HCT116 (cell line): Measurements from ENCODE around the gene CHAF1B. TPM values are rescaled to one million over a fixed set of nuclear protein-coding genes. Genes with fewer than 3 reads are reported as not detected.

Experiments
- ATAC-seq: fragments of 200-7000 bp; cut with Tn5 transposase; 2 replicates; pipeline ENCODE4 v1.9.1; 2020; ENCODE audit warnings: mild to moderate bottlenecking, moderate library complexity
- BruUV-seq: library from RNA; stranded (reverse); fragments of 400-500 nt; replicated peaks from 2 replicates; lab custom pipeline; 2021; lab: Mats Ljungman, UMichigan
- CTCF ChIA-PET: fragments of 300-600 bp; sonication (Branson Sonifier 250); formaldehyde crosslinking; loops from one replicate; lab custom pipeline; 2021; ENCODE audit warnings: antibody characterized with exemption; lab: Charles Lee
- POLR2A ChIA-PET: fragments of 300-600, 350-600 bp; sonication (Branson Sonifier 250); formaldehyde crosslinking; loops from one replicate; lab custom pipeline; 2021; ENCODE audit warnings: antibody characterized with exemption; lab: Charles Lee
- RAD21 ChIA-PET, 2 experiments: fragments of 300-600 bp; sonication (Branson Sonifier 250); formaldehyde crosslinking; loops; one replicate each; lab custom pipeline; 2023; ENCODE audit warnings: low total read pairs in 2 of 2; ENCODE audit not compliant: uncharacterized antibody in 2 of 2, unreplicated experiment in 2 of 2, low non-redundant PET in 1 of 2; lab: Charles Lee
- DNase-seq: peaks from one replicate; pipeline ENCODE4 v3.0.0-alpha.2; 2010; ENCODE audit warnings: low read depth, low spot score
- H2AFZ ChIP-seq: fragments of 200-600 bp; shearing (Covaris generic), sonication (generic); 2 replicates; pipeline ENCODE4 v1.6.1; 2017; ENCODE audit warnings: low read depth, mixed run types, mixed read lengths, antibody characterized with exemption, low read length; ENCODE audit not compliant: poor library complexity, severe bottlenecking
- H3K27ac ChIP-seq: 2 replicates; pipeline ENCODE4 v1.5.1; 2012; ENCODE audit warnings: low read depth, low read length
- H3K27me3 ChIP-seq: fragments of 200-600 bp; sonication (generic); 2 replicates; pipeline ENCODE4 v1.6.1; 2016; ENCODE audit warnings: mixed run types, low read length, mixed read lengths; ENCODE audit not compliant: insufficient read depth
- H3K36me3 ChIP-seq, 2 experiments: fragments of 200-500 bp in 1 of 2; fragments of 200-600 bp in 1 of 2; sonication (Bioruptor generic) in 1 of 2; sonication (generic) in 1 of 2; 2 replicates each; pipeline versions ENCODE4 v1.5.1 to v1.6.1; 2014 to 2016; ENCODE audit warnings: low read length in 2 of 2, inconsistent platforms in 1 of 2, mixed read lengths in 1 of 2, mixed run types in 1 of 2; ENCODE audit not compliant: insufficient read depth in 2 of 2, control insufficient read depth in 1 of 2
- H3K4me1 ChIP-seq, 2 experiments: fragments of 200-600 bp in 1 of 2; sonication (generic) in 1 of 2; 2 replicates each; pipeline versions ENCODE4 v1.5.1 to v1.6.1; 2012 to 2017; ENCODE audit warnings: low read length in 2 of 2, inconsistent platforms in 1 of 2, mild to moderate bottlenecking in 1 of 2, mixed read lengths in 1 of 2, mixed run types in 1 of 2, moderate library complexity in 1 of 2; ENCODE audit not compliant: insufficient read depth in 2 of 2, control insufficient read depth in 1 of 2
- H3K4me2 ChIP-seq: fragments of 200-600 bp; sonication (generic); 2 replicates; pipeline ENCODE4 v1.6.1; 2017; ENCODE audit warnings: mixed run types, low read length, mixed read lengths
- H3K4me3 ChIP-seq, 2 experiments: fragments of 200-600 bp in 1 of 2; sonication (generic) in 1 of 2; replicated peaks in 1 of 2; 2 replicates each; pipeline ENCODE4 v1.5.1; 2011 to 2016; ENCODE audit warnings: low read length in 2 of 2, control low read depth in 1 of 2, low read depth in 1 of 2, mild to moderate bottlenecking in 1 of 2, mixed read lengths in 1 of 2, mixed run types in 1 of 2
- H3K79me2 ChIP-seq: fragments of 200-600 bp; sonication (generic); 2 replicates; pipeline ENCODE4 v1.6.1; 2017; ENCODE audit warnings: mild to moderate bottlenecking, mixed run types, low read length, moderate library complexity, mixed read lengths; ENCODE audit not compliant: insufficient read depth
- H3K9ac ChIP-seq: fragments of 200-600 bp; sonication (generic); 2 replicates; pipeline ENCODE4 v1.6.1; 2016; ENCODE audit warnings: low read length, mixed read lengths
- H3K9me2 ChIP-seq: fragments of 200-600 bp; sonication (generic), shearing (Covaris generic); 2 replicates; pipeline ENCODE4 v1.6.1; 2017; ENCODE audit warnings: mixed run types, mild to moderate bottlenecking, moderate library complexity; ENCODE audit not compliant: insufficient read depth
- H3K9me3 ChIP-seq, 2 experiments: fragments of 200-500 bp in 1 of 2; fragments of 200-600 bp in 1 of 2; sonication (Bioruptor generic) in 1 of 2; sonication (generic) in 1 of 2; 2 replicates each; pipeline ENCODE4 v1.6.1; 2014 to 2017; ENCODE audit warnings: low read length in 2 of 2, mixed read lengths in 2 of 2, inconsistent platforms in 1 of 2, low read depth in 1 of 2, mild to moderate bottlenecking in 1 of 2, mixed run types in 1 of 2, moderate library complexity in 1 of 2; ENCODE audit not compliant: control insufficient read depth in 1 of 2, insufficient read depth in 1 of 2
- H4K20me1 ChIP-seq: fragments of 200-600 bp; sonication (generic), shearing (Covaris generic); 2 replicates; pipeline ENCODE4 v1.6.1; 2017; ENCODE audit warnings: mixed run types, mild to moderate bottlenecking, moderate library complexity; ENCODE audit not compliant: insufficient read depth
- CEBPB ChIP-seq: IDR thresholded peaks from 2 replicates; pipeline ENCODE4 v1.6.1; 2012; ENCODE audit warnings: low read depth
- EZH2 ChIP-seq: fragments of 200-600 bp; sonication (generic); IDR thresholded peaks from 2 replicates; pipeline ENCODE4 v1.6.1; 2017; ENCODE audit warnings: antibody characterized with exemption, mixed run types
- EZH2phosphoT487 ChIP-seq: fragments of 200-600 bp; IDR thresholded peaks from 2 replicates; pipeline ENCODE4 v1.6.1; 2018; ENCODE audit warnings: antibody characterized with exemption, borderline replicate concordance
- FOSL1 ChIP-seq: IDR thresholded peaks from 2 replicates; pipeline ENCODE4 v1.6.1; 2012; ENCODE audit warnings: low read depth
- POLR2AphosphoS5 ChIP-seq: IDR thresholded peaks from 2 replicates; pipeline ENCODE4 v1.6.1; 2011; ENCODE audit warnings: mild to moderate bottlenecking, low read depth, low read length, moderate library complexity
- SIN3A ChIP-seq: IDR thresholded peaks from 2 replicates; pipeline ENCODE4 v1.6.1; 2012; ENCODE audit warnings: low read depth
- SP1 ChIP-seq: IDR thresholded peaks from 2 replicates; pipeline ENCODE4 v1.6.1; 2012; ENCODE audit warnings: low read depth
- YY1 ChIP-seq: IDR thresholded peaks from 2 replicates; pipeline ENCODE4 v1.6.1; 2011; ENCODE audit warnings: low read length, low read depth, moderate library complexity, mild to moderate bottlenecking; ENCODE audit not compliant: insufficient replicate concordance; ENCODE audit errors: extremely low read depth
- ZFX ChIP-seq: fragments of 450-650 bp; IDR thresholded peaks from 2 replicates; pipeline ENCODE4 v1.6.1; 2017
- intact Hi-C: fragments of 100-400 bp; cut with micrococcal nuclease; formaldehyde crosslinking; loops from 2 replicates; pipeline ENCODE4 v1.10.0; 2022
- total RNA-seq: library from RNA; stranded (reverse); gene quantifications from one replicate; pipeline ENCODE4 v1.2.1, GENCODE V29; 2021; ENCODE audit not compliant: unreplicated experiment
- TF ChIP-seq, protein P1 (sequence below): IDR thresholded peaks from 2 replicates; pipeline ENCODE4 v1.6.1; 2012
- TF ChIP-seq, protein P2 (sequence below): IDR thresholded peaks from 2 replicates; pipeline ENCODE4 v1.6.1; 2012; ENCODE audit warnings: low read depth

The CHAF1B gene
- total RNA-seq, 1 experiment from 2014 or later, result 26.1 TPM

- CTCF ChIA-PET, result no interaction called here
- no peaks in the 10 kb centered on the region for H3K9me2 ChIP-seq
- H3K4me3 ChIP-seq, result no peak overlapping the region
- peaks cover 14 to 28% of the 10 kb centered on the region in 2 experiments for H3K36me3 ChIP-seq
- no peaks in the 10 kb centered on the region for H3K27me3 ChIP-seq
- no peak overlapping the region for H2AFZ ChIP-seq
- H3K27ac ChIP-seq, result no peak overlapping the region
- BruUV-seq, result no TSS peak
- H4K20me1 ChIP-seq, result no peaks in the 10 kb centered on the region; the same call in 1 of the 2 replicates
- no peaks in the 10 kb centered on the region for H3K9me3 ChIP-seq
- RAD21 ChIA-PET, result no interaction called here
- intact Hi-C loops, result no loop called here
- no peaks in the 10 kb centered on the region for H3K4me1 ChIP-seq
- no peak for ATAC-seq
- no peaks in the 10 kb centered on the region for H3K79me2 ChIP-seq
- TF ChIP-seq POLR2AphosphoS5 (no peak), EZH2phosphoT487 (no peak), FOSL1 (no peak), ZFX (no peak), YY1 (no peak), SIN3A (no peak), CEBPB (no peak), EZH2 (no peak)
- TF ChIP-seq, protein P1, sequence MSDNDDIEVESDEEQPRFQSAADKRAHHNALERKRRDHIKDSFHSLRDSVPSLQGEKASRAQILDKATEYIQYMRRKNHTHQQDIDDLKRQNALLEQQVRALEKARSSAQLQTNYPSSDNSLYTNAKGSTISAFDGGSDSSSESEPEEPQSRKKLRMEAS, result no peak
- TF ChIP-seq, all 23 proteins: peak for 0
- Histone ChIP-seq H3K4me2 (no peak overlapping the region), H3K9ac (no peak overlapping the region)
- DNase-seq, result no peak
- POLR2A ChIA-PET, result interaction anchor here (0.6 kb wide), 1 partner anchor 28 kb away, joined by 3 read pairs; no protein-coding TSS in a partner anchor
These were observed 17.1 kb downstream of the CHAF1B start for GRCh38 chr21:36402339-36402738.

DNA sequence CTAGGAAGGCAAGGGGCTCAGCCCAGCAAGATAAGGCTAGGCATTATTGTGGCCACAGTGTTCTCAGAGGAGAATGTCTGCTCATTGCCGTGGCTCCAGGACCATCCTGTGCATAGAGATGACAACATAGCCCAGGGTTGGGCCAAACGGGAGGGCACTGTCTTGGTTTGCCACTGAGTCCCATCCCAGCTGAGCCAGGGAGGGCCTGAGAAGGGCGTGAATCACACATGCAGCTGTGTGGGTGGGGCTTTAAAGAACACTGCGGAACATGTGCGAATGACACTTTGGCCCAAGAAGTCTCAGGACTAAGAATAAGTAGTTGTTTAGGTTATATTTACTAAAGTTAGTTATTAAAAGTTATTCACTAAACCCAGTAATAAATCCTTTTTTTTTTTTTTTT, 18.5 kb downstream of the CHAF1B start:
- no peaks in the 10 kb centered on the region for H3K27me3 ChIP-seq
- CTCF ChIA-PET, result no interaction called here

More for the DNA sequence above, 18.5 kb downstream of the CHAF1B start:
- RAD21 ChIA-PET, result no interaction called here
- BruUV-seq, result no TSS peak
- Histone ChIP-seq H3K4me1 (no peaks in the 10 kb centered on the region), H3K9me3 (no peaks in the 10 kb centered on the region), H3K9me2 (no peaks in the 10 kb centered on the region), H3K36me3 (peaks cover 17 to 29% of the 10 kb centered on the region in 2 experiments), H3K27ac (no peak overlapping the region), H3K4me3 (no peak overlapping the region), H3K9ac (no peak overlapping the region), H2AFZ (no peak overlapping the region), H3K4me2 (no peak overlapping the region), H4K20me1 (no peaks in the 10 kb centered on the region; the same call in 1 of the 2 replicates), H3K79me2 (no peaks in the 10 kb centered on the region)
- DNase-seq, result no peak
- intact Hi-C loops, result no loop called here
- POLR2A ChIA-PET, result interaction anchor here (1.3 kb wide), 1 partner anchor 24 kb away, joined by 4 read pairs; no protein-coding TSS in a partner anchor
- no peak for TF ChIP-seq SP1
- TF ChIP-seq, protein P2, sequence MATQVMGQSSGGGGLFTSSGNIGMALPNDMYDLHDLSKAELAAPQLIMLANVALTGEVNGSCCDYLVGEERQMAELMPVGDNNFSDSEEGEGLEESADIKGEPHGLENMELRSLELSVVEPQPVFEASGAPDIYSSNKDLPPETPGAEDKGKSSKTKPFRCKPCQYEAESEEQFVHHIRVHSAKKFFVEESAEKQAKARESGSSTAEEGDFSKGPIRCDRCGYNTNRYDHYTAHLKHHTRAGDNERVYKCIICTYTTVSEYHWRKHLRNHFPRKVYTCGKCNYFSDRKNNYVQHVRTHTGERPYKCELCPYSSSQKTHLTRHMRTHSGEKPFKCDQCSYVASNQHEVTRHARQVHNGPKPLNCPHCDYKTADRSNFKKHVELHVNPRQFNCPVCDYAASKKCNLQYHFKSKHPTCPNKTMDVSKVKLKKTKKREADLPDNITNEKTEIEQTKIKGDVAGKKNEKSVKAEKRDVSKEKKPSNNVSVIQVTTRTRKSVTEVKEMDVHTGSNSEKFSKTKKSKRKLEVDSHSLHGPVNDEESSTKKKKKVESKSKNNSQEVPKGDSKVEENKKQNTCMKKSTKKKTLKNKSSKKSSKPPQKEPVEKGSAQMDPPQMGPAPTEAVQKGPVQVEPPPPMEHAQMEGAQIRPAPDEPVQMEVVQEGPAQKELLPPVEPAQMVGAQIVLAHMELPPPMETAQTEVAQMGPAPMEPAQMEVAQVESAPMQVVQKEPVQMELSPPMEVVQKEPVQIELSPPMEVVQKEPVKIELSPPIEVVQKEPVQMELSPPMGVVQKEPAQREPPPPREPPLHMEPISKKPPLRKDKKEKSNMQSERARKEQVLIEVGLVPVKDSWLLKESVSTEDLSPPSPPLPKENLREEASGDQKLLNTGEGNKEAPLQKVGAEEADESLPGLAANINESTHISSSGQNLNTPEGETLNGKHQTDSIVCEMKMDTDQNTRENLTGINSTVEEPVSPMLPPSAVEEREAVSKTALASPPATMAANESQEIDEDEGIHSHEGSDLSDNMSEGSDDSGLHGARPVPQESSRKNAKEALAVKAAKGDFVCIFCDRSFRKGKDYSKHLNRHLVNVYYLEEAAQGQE, result no peak
- ATAC-seq, result no peak
